Immature natural killer cell (primary cell): ENCODE data around the gene RAC3. TPM values are rescaled to one million over a fixed set of nuclear protein-coding genes. Genes with fewer than 3 reads are reported as not detected.

Experiments
- DNase-seq, 3 donors: peaks; one replicate each; pipeline ENCODE4 v3.0.0; 2022; ENCODE audit warnings: mixed read lengths in 1 of 3
- H3K27ac Mint-ChIP-seq, 6 donors: one replicate each; pipeline ENCODE4 v1.8.0; 2020; ENCODE audit warnings: mixed read lengths in 6 of 6, mild to moderate bottlenecking in 5 of 6, inconsistent platforms in 4 of 6, moderate library complexity in 3 of 6
- H3K27me3 Mint-ChIP-seq, 3 donors: one replicate each; pipeline ENCODE4 v1.8.0; 2020 to 2021; ENCODE audit warnings: low read depth in 3 of 3, mild to moderate bottlenecking in 3 of 3, mixed read lengths in 3 of 3, moderate library complexity in 3 of 3, inconsistent platforms in 1 of 3
- H3K36me3 Mint-ChIP-seq, 3 donors: one replicate each; pipeline ENCODE4 v1.8.0; 2020; ENCODE audit warnings: mixed read lengths in 3 of 3, inconsistent platforms in 2 of 3, mild to moderate bottlenecking in 2 of 3
- H3K4me1 Mint-ChIP-seq, 2 donors: one replicate each; pipeline ENCODE4 v1.8.0; 2020; ENCODE audit warnings: inconsistent platforms in 2 of 2, mild to moderate bottlenecking in 2 of 2, mixed read lengths in 2 of 2, moderate library complexity in 1 of 2
- H3K4me3 Mint-ChIP-seq, 5 donors: one replicate each; pipeline ENCODE4 v1.8.0; 2020; ENCODE audit warnings: mild to moderate bottlenecking in 5 of 5, mixed read lengths in 5 of 5, inconsistent platforms in 3 of 5, moderate library complexity in 3 of 5
- H3K9me3 Mint-ChIP-seq, 6 donors: one replicate each; pipeline ENCODE4 v1.8.0; 2020; ENCODE audit warnings: mild to moderate bottlenecking in 6 of 6, mixed read lengths in 6 of 6, inconsistent platforms in 4 of 6, moderate library complexity in 3 of 6
- polyA plus RNA-seq, 3 donors: library from polyadenylated mRNA; unstranded; fragments of 300-500 nt; fragmentation: Illumina TruSeq; gene quantifications; one replicate each; pipeline ENCODE4 v1.2.3, GENCODE V29; 2021

Gene RAC3
- polyA plus RNA-seq, 3 donors from 2014 or later: not detected

GRCh38 chr17:82051776-82052637 is 20.5 kb downstream of the RAC3 start, which contains the start of the genes GPS1 and RFNG:
Gene GPS1 (plus strand): TSS chr17:82051898. CDS start chr17:82051932, 34 bp downstream.
Gene RFNG (minus strand): TSS chr17:82051811. CDS start chr17:82051766, 45 bp downstream.
- peak within 1 kb of the TSS; percentile 79 to 87 (median 80) for H3K4me3 Mint-ChIP-seq
- peak within 1 kb of the TSS in 4 of 6 donors; percentile 14 to 84 (median 74) for H3K27ac Mint-ChIP-seq
- peak; percentile 69 to 73 (median 73) for DNase-seq
- peaks cover 0 to 2% (median 0%) of the 10 kb centered on the region in 3 donors for H3K27me3 Mint-ChIP-seq
- no peaks in the 10 kb centered on the region for H3K9me3 Mint-ChIP-seq
- no peaks in the 10 kb centered on the region for H3K36me3 Mint-ChIP-seq
- H3K4me1 Mint-ChIP-seq: peaks cover 7 to 25% of the 10 kb centered on the region in 2 donors

DNA sequence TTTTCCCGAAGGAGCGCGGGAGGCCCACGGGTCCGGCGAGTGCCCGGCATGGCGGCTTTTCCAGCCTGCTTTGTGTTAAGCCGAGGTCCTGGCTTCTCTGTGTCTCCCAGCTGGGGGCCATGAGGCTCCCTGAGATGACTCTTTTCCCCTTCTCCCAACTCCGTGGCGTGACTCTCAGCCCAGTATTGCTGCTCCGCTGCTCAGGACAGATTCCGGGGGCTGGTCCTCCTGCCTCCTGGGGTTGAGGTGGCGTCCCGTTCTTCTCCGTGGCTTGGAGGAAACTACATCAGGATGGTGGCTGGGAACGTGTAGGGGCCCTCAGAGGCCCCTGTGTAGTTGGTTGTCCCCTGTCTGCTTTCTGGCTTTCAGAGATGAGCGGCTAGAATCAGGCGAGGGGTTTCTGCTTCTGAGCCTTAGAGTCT is 21.2 kb downstream of the RAC3 start:
- peak overlapping the region in 2 of 6 donors; percentile 70 to 84 for H3K27ac Mint-ChIP-seq
- peak overlapping the region; percentile 68 to 81 (median 76) for H3K4me3 Mint-ChIP-seq
- H3K27me3 Mint-ChIP-seq: peaks cover 0 to 2% (median 0%) of the 10 kb centered on the region in 3 donors
- H3K36me3 Mint-ChIP-seq: no peaks in the 10 kb centered on the region
- no peak for DNase-seq
- H3K9me3 Mint-ChIP-seq: no peaks in the 10 kb centered on the region
- H3K4me1 Mint-ChIP-seq: peaks cover 7 to 20% of the 10 kb centered on the region in 2 donors

DNA sequence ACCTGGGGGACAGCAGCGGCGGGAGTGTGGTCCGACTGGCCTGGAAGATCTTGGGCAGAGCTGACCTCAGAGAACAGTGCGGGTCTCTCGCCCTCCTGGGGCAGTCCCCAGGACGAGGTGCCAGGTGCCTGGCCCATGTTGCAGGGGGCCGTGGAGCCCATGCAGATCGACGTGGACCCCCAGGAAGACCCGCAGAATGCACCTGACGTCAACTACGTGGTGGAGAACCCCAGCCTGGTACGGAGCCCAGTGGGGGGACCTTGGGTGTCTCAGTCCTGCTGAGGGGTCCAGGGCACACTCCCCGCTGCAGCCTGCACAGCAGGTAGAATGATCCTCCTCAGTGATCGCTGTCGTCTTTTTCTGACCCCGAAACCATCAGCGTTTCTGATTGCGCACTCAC is 21.7 kb downstream of the RAC3 start:
- peaks cover 7 to 18% of the 10 kb centered on the region in 2 donors for H3K4me1 Mint-ChIP-seq
- peak overlapping the region in 3 of 6 donors; percentile 23 to 62 (median 40) for H3K27ac Mint-ChIP-seq
- H3K4me3 Mint-ChIP-seq: peak overlapping the region; percentile 64 to 81 (median 74)
- DNase-seq: no peak
- no peaks in the 10 kb centered on the region for H3K9me3 Mint-ChIP-seq
- no peaks in the 10 kb centered on the region for H3K36me3 Mint-ChIP-seq
- H3K27me3 Mint-ChIP-seq: peaks cover 0 to 2% (median 0%) of the 10 kb centered on the region in 3 donors

DNA sequence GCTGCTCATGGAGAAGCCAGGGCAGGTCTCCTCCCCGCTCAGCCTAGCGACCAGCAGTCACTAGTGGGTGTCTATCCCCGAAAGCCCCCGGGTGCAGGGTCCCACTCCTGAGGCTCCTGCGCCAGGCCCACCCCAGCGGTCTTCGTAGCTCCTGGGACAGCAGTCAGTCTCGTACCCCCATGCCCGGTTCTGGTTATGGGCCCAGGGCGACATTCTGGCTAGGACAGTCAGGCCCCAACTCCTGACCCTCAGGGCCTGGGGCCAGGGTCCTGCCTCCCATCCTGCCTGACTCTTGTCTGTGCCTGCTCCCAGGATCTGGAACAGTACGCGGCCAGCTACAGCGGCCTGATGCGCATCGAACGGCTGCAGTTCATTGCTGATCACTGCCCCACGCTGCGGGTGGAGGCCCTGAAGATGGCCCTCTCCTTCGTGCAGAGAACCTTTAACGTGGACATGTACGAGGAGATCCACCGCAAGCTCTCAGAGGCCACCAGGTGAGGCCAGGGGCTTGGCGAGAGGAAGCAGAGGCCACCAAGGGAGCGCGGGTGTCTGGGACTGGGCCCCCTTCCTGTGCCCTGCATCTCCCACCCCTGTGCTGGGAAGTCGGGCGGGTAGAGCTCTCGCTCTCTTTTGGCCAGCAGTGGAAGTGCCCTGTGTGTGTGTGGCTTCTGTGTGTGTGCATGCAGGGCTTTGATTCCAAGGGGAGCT is 22.2 kb downstream of the RAC3 start:
- Mint-ChIP-seq H3K27ac (peak overlapping the region in 4 of 6 donors; percentile 23 to 62 (median 50)), H3K4me3 (peak overlapping the region; percentile 64 to 81 (median 74)), H3K4me1 (peaks cover 7 to 18% of the 10 kb centered on the region in 2 donors), H3K36me3 (no peaks in the 10 kb centered on the region), H3K9me3 (no peaks in the 10 kb centered on the region), H3K27me3 (peaks cover 0 to 2% (median 0%) of the 10 kb centered on the region in 3 donors)
- no peak for DNase-seq

- Mint-ChIP-seq H3K4me1 (peaks cover 7 to 18% of the 10 kb centered on the region in 2 donors), H3K27ac (no peak overlapping the region), H3K4me3 (peak overlapping the region in 2 of 5 donors; percentile 15 to 44), H3K36me3 (no peaks in the 10 kb centered on the region), H3K9me3 (no peaks in the 10 kb centered on the region), H3K27me3 (peaks cover 0 to 2% (median 0%) of the 10 kb centered on the region in 3 donors)
- no peak for DNase-seq
Observed at GRCh38 chr17:82054351-82055022, 23.0 kb downstream of the RAC3 start.

- Mint-ChIP-seq H3K36me3 (no peaks in the 10 kb centered on the region), H3K27ac (no peak overlapping the region), H3K4me3 (peak overlapping the region in 3 of 5 donors; percentile 15 to 46 (median 38)), H3K9me3 (no peaks in the 10 kb centered on the region), H3K27me3 (peaks cover 0 to 2% (median 0%) of the 10 kb centered on the region in 3 donors), H3K4me1 (peaks cover 7 to 17% of the 10 kb centered on the region in 2 donors)
- DNase-seq: no peak
Observed at GRCh38 chr17:82055023-82055964, 23.8 kb downstream of the RAC3 start.

DNA sequence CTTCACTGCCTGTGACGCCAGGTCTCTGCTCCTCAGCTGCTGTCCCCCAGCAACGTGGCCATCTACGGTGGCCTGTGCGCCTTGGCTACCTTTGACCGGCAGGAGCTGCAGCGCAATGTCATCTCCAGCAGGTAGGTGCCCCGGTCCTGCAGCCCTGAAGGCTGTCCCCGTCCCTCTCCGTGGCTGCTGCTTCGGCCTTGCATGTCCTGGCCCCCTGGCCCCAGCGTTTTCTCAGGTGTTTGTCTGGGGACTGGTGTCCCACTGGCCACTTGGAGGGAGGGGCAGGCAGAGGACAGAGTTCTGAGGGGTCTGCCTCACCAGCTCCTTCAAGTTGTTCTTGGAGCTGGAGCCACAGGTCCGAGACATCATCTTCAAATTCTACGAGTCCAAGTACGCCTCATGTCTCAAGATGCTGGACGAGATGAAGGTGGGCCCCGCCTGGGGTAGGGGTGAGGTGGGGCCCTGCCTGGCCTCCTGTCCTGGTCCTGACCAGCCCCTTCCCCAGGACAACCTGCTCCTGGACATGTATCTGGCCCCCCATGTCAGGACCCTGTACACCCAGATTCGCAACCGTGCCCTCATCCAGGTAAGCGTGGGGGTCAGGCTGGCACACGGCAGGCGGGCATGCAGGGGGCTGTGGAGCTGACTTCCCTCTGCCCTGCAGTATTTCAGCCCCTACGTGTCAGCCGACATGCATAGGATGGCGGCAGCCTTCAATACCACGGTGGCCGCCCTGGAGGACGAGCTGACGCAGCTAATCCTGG is 24.7 kb downstream of the RAC3 start:
- H3K27ac Mint-ChIP-seq: no peak overlapping the region
- no peaks in the 10 kb centered on the region for H3K36me3 Mint-ChIP-seq
- peaks cover 0 to 10% of the 10 kb centered on the region in 2 donors for H3K4me1 Mint-ChIP-seq
- H3K27me3 Mint-ChIP-seq: peaks cover 0 to 2% (median 0%) of the 10 kb centered on the region in 3 donors
- no peak overlapping the region for H3K4me3 Mint-ChIP-seq
- DNase-seq: no peak
- no peaks in the 10 kb centered on the region for H3K9me3 Mint-ChIP-seq

GRCh38 chr17:82056729-82057621 is 25.5 kb downstream of the RAC3 start:
- H3K36me3 Mint-ChIP-seq: no peaks in the 10 kb centered on the region
- peaks cover 0 to 2% (median 0%) of the 10 kb centered on the region in 3 donors for H3K27me3 Mint-ChIP-seq
- peaks cover 0 to 10% of the 10 kb centered on the region in 2 donors for H3K4me1 Mint-ChIP-seq
- no peaks in the 10 kb centered on the region for H3K9me3 Mint-ChIP-seq
- no peak overlapping the region for H3K4me3 Mint-ChIP-seq
- H3K27ac Mint-ChIP-seq: no peak overlapping the region
- DNase-seq: no peak

DNA sequence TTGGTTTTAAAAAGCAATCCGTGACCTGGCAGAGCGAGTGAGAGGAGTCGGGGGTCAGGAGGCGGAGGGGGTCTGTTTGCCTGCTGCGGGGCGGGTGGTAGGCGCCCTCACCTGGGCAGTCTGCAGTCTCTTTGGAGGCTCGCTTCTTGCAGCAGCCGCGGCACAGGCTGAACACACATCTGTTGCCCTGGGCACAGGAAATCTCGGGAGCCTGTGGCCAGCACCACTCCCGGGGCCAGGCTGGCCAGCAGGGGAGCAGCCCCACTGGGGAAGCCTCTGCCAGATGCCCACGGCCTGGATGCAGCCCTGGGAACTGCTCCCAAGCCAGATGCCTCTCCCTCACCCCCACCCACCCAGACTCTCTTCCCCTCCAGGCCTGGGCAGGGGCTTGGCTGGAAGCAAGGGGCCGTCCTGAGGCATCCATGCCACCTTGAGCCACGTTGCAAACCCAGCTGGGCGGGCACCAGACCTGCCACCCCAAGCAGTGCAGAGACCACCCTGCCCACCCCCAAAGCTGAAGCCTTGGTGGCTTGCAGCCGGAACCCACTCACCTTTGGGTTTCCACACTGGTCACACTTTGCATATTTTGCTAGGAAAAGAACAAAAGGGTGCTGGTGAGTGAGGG is 26.9 kb downstream of the RAC3 start:
- Mint-ChIP-seq H3K4me3 (no peak overlapping the region), H3K27me3 (no peaks in the 10 kb centered on the region), H3K9me3 (no peaks in the 10 kb centered on the region), H3K4me1 (peaks cover 0 to 2% of the 10 kb centered on the region in 2 donors), H3K36me3 (no peaks in the 10 kb centered on the region), H3K27ac (no peak overlapping the region)
- no peak for DNase-seq

DNA sequence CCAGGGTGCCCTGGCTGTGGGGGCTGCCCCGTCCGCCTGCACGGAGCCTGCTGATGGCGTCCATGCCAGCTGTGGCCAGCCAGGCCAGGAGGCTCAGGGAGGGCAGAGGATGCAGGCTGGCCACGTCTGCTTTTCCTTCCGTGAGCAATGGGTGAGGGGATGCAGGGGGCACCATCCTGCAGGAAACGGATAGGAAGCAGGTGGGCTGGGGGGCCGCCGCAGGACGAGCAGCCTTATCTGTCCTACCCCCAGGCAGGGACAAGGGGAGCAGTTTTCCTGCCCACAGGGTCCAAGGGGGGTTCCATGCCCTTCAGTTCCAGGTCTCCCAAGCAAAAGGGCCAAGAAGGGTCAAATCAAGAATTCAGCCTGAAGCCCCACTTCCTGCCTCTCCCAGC is 27.4 kb downstream of the RAC3 start:
- H3K36me3 Mint-ChIP-seq: no peaks in the 10 kb centered on the region
- H3K27ac Mint-ChIP-seq: no peak overlapping the region
- no peaks in the 10 kb centered on the region for H3K9me3 Mint-ChIP-seq
- H3K27me3 Mint-ChIP-seq: no peaks in the 10 kb centered on the region
- no peaks in the 10 kb centered on the region for H3K4me1 Mint-ChIP-seq
- DNase-seq: no peak
- H3K4me3 Mint-ChIP-seq: no peak overlapping the region
